Measurements from ENCODE around the gene ABCC9. TPM values are rescaled to one million over a fixed set of nuclear protein-coding genes. Genes with fewer than 3 reads are reported as not detected.

The ABCC9 gene
- polyA plus RNA-seq, 1 of the 3 experiments (the other 2 are of a cell fraction) = 0.02 TPM

DNA sequence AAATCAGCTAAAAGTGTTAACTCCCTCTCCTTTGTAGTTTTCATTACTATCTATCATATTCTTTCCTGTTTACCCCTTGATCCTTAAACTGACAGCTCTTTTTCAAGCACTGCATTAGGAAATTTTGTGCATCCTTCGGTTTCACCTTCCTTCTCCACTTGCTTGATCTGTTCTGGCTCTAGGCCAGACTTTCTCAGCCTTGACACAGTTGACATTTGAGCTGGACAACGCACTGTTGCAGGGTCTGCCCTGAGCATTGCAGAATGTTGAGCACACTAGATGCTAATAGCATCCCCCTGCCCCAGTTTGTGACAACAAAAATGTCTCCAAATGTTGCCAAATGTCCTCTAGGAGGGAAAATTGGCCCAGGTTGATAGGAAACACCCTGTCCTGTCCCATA, 91.3 kb downstream of the ABCC9 start:
- Histone ChIP-seq H3K27ac (ENCODE audit: low read depth in 2 of 2, low read length in 1 of 2) (no peak overlapping the region), H3K4me1 (ENCODE audit: control insufficient read depth in 1 of 2, insufficient read depth in 2 of 2, low read depth in 1 of 2, low read length in 1 of 2) (no peaks in the 10 kb centered on the region; a peak in 1 of 4 replicates), H3K79me2 (ENCODE audit: insufficient read depth) (no peaks in the 10 kb centered on the region), H3K9ac (no peak overlapping the region), H3K27me3 (ENCODE audit: insufficient read depth) (no peaks in the 10 kb centered on the region), H3K9me2 (no peaks in the 10 kb centered on the region), H3K4me3 (ENCODE audit: low read depth in 2 of 2, low read length in 1 of 2) (no peak overlapping the region), H4K20me1 (ENCODE audit: insufficient read depth) (no peaks in the 10 kb centered on the region), H3F3A (replicated peaks; ENCODE audit: insufficient read depth) (no peaks in the 10 kb centered on the region), H3K4me2 (no peak overlapping the region), H3K36me3 (replicated peaks in 1 of 2; ENCODE audit: control insufficient read depth in 1 of 2, insufficient read depth in 2 of 2, low read length in 1 of 2) (no peaks in the 10 kb centered on the region), H2AFZ (ENCODE audit: low read depth) (no peak overlapping the region), H3K9me3 (no peaks in the 10 kb centered on the region)
- POLR2A ChIA-PET = no interaction called here
- CTCF ChIA-PET = interaction anchor here (0.9 to 1.0 kb wide), 2 partner anchors 77 to 93 kb away, joined by 3 to 4 read pairs; no protein-coding TSS in a partner anchor
- TF ChIP-seq GABPA (IDR thresholded peaks at IDR 0.05; ENCODE audit: low read depth) (no peak), FOXJ3 (CRISPR knock-in tag; IDR thresholded peaks at IDR 0.05) (no peak), JUND (IDR thresholded peaks at IDR 0.05) (no peak), CHD2 (IDR thresholded peaks at IDR 0.05; ENCODE audit: low read length, partially characterized antibody) (no peak), RXRA (IDR thresholded peaks at IDR 0.05; ENCODE audit: borderline replicate concordance, low read depth) (no peak), EP300 (IDR thresholded peaks at IDR 0.05; ENCODE audit: borderline replicate concordance in 1 of 2, low read depth in 1 of 2, low read length in 1 of 2) (no peak), RFX5 (IDR thresholded peaks at IDR 0.05; ENCODE audit: low read length) (no peak)
- TF ChIP-seq, protein P1, sequence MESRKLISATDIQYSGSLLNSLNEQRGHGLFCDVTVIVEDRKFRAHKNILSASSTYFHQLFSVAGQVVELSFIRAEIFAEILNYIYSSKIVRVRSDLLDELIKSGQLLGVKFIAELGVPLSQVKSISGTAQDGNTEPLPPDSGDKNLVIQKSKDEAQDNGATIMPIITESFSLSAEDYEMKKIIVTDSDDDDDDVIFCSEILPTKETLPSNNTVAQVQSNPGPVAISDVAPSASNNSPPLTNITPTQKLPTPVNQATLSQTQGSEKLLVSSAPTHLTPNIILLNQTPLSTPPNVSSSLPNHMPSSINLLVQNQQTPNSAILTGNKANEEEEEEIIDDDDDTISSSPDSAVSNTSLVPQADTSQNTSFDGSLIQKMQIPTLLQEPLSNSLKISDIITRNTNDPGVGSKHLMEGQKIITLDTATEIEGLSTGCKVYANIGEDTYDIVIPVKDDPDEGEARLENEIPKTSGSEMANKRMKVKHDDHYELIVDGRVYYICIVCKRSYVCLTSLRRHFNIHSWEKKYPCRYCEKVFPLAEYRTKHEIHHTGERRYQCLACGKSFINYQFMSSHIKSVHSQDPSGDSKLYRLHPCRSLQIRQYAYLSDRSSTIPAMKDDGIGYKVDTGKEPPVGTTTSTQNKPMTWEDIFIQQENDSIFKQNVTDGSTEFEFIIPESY (IDR thresholded peaks at IDR 0.05; ENCODE audit: borderline replicate concordance, low read depth) = no peak
- TF ChIP-seq, protein P2, sequence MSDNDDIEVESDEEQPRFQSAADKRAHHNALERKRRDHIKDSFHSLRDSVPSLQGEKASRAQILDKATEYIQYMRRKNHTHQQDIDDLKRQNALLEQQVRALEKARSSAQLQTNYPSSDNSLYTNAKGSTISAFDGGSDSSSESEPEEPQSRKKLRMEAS (IDR thresholded peaks at IDR 0.05; ENCODE audit: low read depth) = no peak
- TF ChIP-seq, protein P3, sequence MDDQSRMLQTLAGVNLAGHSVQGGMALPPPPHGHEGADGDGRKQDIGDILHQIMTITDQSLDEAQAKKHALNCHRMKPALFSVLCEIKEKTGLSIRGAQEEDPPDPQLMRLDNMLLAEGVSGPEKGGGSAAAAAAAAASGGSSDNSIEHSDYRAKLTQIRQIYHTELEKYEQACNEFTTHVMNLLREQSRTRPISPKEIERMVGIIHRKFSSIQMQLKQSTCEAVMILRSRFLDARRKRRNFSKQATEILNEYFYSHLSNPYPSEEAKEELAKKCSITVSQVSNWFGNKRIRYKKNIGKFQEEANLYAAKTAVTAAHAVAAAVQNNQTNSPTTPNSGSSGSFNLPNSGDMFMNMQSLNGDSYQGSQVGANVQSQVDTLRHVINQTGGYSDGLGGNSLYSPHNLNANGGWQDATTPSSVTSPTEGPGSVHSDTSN (IDR thresholded peaks at IDR 0.05) = no peak
- WGBS (ENCODE audit: low lambda C conversion rate) = 17% methylated on average over 2 of the region's 2 CpGs
- DNase-seq = no peak

DNA sequence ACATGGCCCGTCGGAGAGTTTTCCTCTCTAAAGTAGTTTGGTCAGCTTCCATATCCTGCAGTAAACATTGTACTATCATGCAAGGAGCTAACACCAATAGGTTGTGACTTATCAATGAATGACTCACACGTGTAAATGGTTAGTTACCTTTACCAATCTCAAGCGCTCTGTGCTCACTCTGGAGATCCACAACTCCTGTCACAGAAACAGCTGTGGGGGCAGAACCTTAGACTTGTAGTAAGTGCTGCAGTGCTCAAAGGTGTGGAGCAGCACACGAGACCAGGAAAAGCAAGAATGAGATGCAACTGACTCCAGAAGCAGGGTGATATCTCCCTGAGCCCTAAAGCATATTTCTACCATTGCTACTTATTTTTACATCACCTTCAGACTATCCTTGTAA, 93.0 kb downstream of the ABCC9 start:
- CTCF ChIA-PET = no interaction called here
- 24% methylated on average over 5 of the region's 5 CpGs for WGBS (ENCODE audit: low lambda C conversion rate)
- Histone ChIP-seq H3K9ac (no peak overlapping the region), H3K36me3 (replicated peaks in 1 of 2; ENCODE audit: control insufficient read depth in 1 of 2, insufficient read depth in 2 of 2, low read length in 1 of 2) (no peaks in the 10 kb centered on the region), H3K79me2 (ENCODE audit: insufficient read depth) (no peaks in the 10 kb centered on the region), H3K4me1 (ENCODE audit: control insufficient read depth in 1 of 2, insufficient read depth in 2 of 2, low read depth in 1 of 2, low read length in 1 of 2) (no peaks in the 10 kb centered on the region; a peak in 1 of 4 replicates), H4K20me1 (ENCODE audit: insufficient read depth) (no peaks in the 10 kb centered on the region), H3K9me3 (no peaks in the 10 kb centered on the region), H2AFZ (ENCODE audit: low read depth) (no peak overlapping the region), H3K4me3 (ENCODE audit: low read depth in 2 of 2, low read length in 1 of 2) (no peak overlapping the region), H3K4me2 (no peak overlapping the region), H3K9me2 (0 out of 2 replicates have a peak, but pooled peaks cover under 1% of the 10 kb centered on the region), H3K27me3 (ENCODE audit: insufficient read depth) (no peaks in the 10 kb centered on the region), H3F3A (replicated peaks; ENCODE audit: insufficient read depth) (no peaks in the 10 kb centered on the region), H3K27ac (ENCODE audit: low read depth in 2 of 2, low read length in 1 of 2) (no peak overlapping the region)
- TF ChIP-seq TAF1 (IDR thresholded peaks at IDR 0.05; ENCODE audit: borderline replicate concordance, low read depth, low read length) (no peak), TEAD4 (IDR thresholded peaks at IDR 0.05; ENCODE audit: borderline replicate concordance, insufficient read depth) (no peak)
- DNase-seq = no peak
- POLR2A ChIA-PET = no interaction called here
